Trophoblast cell (in vitro differentiated cells and primary cell): ENCODE results near the gene SF3B3. TPM values are rescaled to one million over a fixed set of nuclear protein-coding genes. Genes with fewer than 3 reads are reported as not detected.
A peak's percentile ranks its signal among the peaks of the same experiment; 100 is the strongest.

Experiments used
- DNase-seq, 2 donors: peaks; one replicate each; pipeline ENCODE4 v3.0.0-alpha.2; 2016
- H2AFZ ChIP-seq: 2 replicates; pipeline ENCODE4 v1.6.1; 2013; ENCODE audit warnings: low read length, moderate library complexity, mild to moderate bottlenecking; ENCODE audit not compliant: insufficient read depth, poor library complexity
- H2AK5ac ChIP-seq: 2 replicates; pipeline ENCODE4 v1.6.1; 2013; ENCODE audit warnings: mild to moderate bottlenecking, low read length
- H2BK120ac ChIP-seq: 2 replicates; pipeline ENCODE4 v1.6.1; 2013; ENCODE audit warnings: low read length, mild to moderate bottlenecking, moderate library complexity; ENCODE audit not compliant: insufficient read depth, poor library complexity
- H2BK12ac ChIP-seq: 2 replicates; pipeline ENCODE4 v1.6.1; 2013; ENCODE audit warnings: mild to moderate bottlenecking, low read length, moderate library complexity
- H2BK5ac ChIP-seq: 2 replicates; pipeline ENCODE4 v1.6.1; 2013; ENCODE audit warnings: low read length, low read depth, moderate library complexity, mild to moderate bottlenecking; ENCODE audit not compliant: poor library complexity
- H3K14ac ChIP-seq: 2 replicates; pipeline ENCODE4 v1.6.1; 2013; ENCODE audit warnings: mild to moderate bottlenecking, low read length
- H3K18ac ChIP-seq: 2 replicates; pipeline ENCODE4 v1.6.1; 2013; ENCODE audit warnings: mild to moderate bottlenecking, low read length
- H3K23ac ChIP-seq: 2 replicates; pipeline ENCODE4 v1.6.1; 2013; ENCODE audit warnings: low read length
- H3K27ac ChIP-seq: 2 replicates; pipeline ENCODE4 v1.5.1; 2013; ENCODE audit warnings: low read depth, mild to moderate bottlenecking, inconsistent platforms, low read length, moderate library complexity
- H3K27me3 ChIP-seq: 2 replicates; pipeline ENCODE4 v1.6.1; 2013; ENCODE audit warnings: inconsistent platforms, mild to moderate bottlenecking, low read length, moderate library complexity; ENCODE audit not compliant: insufficient read depth
- H3K36me3 ChIP-seq, 2 experiments: 1 replicate in 1 of 2; 2 replicates in 1 of 2; pipeline ENCODE4 v1.6.1; 2013; ENCODE audit warnings: low read length in 2 of 2, mild to moderate bottlenecking in 2 of 2, moderate library complexity in 1 of 2; ENCODE audit not compliant: insufficient read depth in 2 of 2, control insufficient read depth in 1 of 2
- H3K4ac ChIP-seq: 2 replicates; pipeline ENCODE4 v1.6.1; 2013; ENCODE audit warnings: low read depth, mild to moderate bottlenecking, low read length, moderate library complexity
- H3K4me1 ChIP-seq, 2 experiments: 1 replicate in 1 of 2; 2 replicates in 1 of 2; pipeline ENCODE4 v1.6.1; 2013; ENCODE audit warnings: low read length in 2 of 2, mild to moderate bottlenecking in 2 of 2, moderate library complexity in 1 of 2; ENCODE audit not compliant: insufficient read depth in 2 of 2, control insufficient read depth in 1 of 2
- H3K4me2 ChIP-seq: 2 replicates; pipeline ENCODE4 v1.6.1; 2013; ENCODE audit warnings: inconsistent platforms, mild to moderate bottlenecking, low read length, moderate library complexity
- H3K4me3 ChIP-seq: 2 replicates; pipeline ENCODE4 v1.5.1; 2013; ENCODE audit warnings: mild to moderate bottlenecking, low read depth, low read length, inconsistent platforms
- H3K79me1 ChIP-seq: one replicate; pipeline ENCODE4 v1.6.1; 2013; ENCODE audit warnings: low read length
- H3K79me2 ChIP-seq: 2 replicates; pipeline ENCODE4 v1.6.1; 2013; ENCODE audit warnings: low read length, mild to moderate bottlenecking; ENCODE audit not compliant: control insufficient read depth, insufficient read depth, poor library complexity
- H3K9ac ChIP-seq: 2 replicates; pipeline ENCODE4 v1.6.1; 2013; ENCODE audit warnings: mild to moderate bottlenecking, low read length
- H3K9me3 ChIP-seq: 2 replicates; pipeline ENCODE4 v1.6.1; 2013; ENCODE audit warnings: low read depth, mild to moderate bottlenecking, control low read depth, inconsistent platforms, low read length; ENCODE audit not compliant: insufficient read depth
- H4K12ac ChIP-seq: 2 replicates; pipeline ENCODE4 v1.6.1; 2013; ENCODE audit warnings: low read depth, mild to moderate bottlenecking, low read length, moderate library complexity
- H4K8ac ChIP-seq: 2 replicates; pipeline ENCODE4 v1.6.1; 2013; ENCODE audit warnings: low read depth, mild to moderate bottlenecking, low read length, moderate library complexity
- H4K91ac ChIP-seq: one replicate; pipeline ENCODE4 v1.6.1; 2013; ENCODE audit warnings: low read depth, mild to moderate bottlenecking, low read length, moderate library complexity
- WGBS: extraction: QIAGEN DNeasy Blood & Tissue Kit; methylation state at CpG from one replicate; pipeline ENCODE4 v1.1.7; 2013; ENCODE audit warnings: missing lambda C conversion rate; ENCODE audit not compliant: insufficient read length, insufficient coverage; ENCODE audit errors: extremely low coverage; 5-methylcytosine and 5-hydroxymethylcytosine counted together
- polyA plus RNA-seq: library from polyadenylated mRNA; stranded (reverse); fragments of 200-250 nt; gene quantifications from 2 replicates; pipeline ENCODE4 v1.2.3, GENCODE V29; 2013

Gene SF3B3
- polyA plus RNA-seq = 99.0 and 104 TPM in 2 replicates

DNA sequence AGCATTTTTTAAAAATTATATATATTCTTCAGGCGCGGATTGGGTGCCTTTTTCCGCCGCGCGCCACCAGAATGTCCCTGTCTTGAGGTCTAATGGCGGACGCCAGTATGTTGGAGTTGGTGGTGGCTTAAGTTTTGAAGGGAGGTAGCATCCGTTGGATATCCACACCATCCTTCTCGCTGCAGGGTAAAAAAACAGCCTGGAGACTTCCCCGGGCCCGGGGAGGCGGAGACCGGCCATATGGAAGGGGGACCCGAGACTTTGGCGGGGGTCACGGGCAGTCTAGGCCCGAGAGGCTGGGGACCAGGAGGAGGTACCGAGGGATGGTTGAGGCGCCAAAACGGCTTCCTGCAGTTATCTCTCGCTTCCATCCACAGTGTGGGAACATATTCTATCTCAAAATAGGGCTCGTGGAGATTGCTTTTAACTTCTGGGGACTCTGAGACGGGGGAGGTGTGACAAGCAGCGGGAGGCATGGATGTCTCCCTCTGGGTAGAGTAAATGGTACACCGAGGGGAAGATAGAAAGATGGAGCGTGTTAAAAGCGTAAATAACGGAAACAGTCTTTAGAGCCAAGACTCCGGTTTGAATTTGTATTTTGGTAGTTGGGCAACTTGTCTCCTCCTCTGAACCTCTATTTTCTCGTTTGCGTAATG is at the start of gene SF3B3:
Gene SF3B3, plus strand, starts transcription at position 74 of the 656 bp plus-strand sequence. CDS start 2,841 bp downstream, outside the sequence.
- Histone ChIP-seq H3K27ac (peak within 1 kb of the TSS; percentile 69), H3K4me1 (peaks cover 3 to 5% of the 10 kb centered on the region in 2 experiments), H3K14ac (peak within 1 kb of the TSS; percentile 63), H2AK5ac (peak within 1 kb of the TSS; percentile 0), H3K36me3 (peaks cover 18% of the 10 kb centered on the region in 2 experiments), H3K79me2 (peaks cover 28% of the 10 kb centered on the region), H3K27me3 (no peaks in the 10 kb centered on the region), H3K9me3 (no peaks in the 10 kb centered on the region), H4K91ac (peak within 1 kb of the TSS; percentile 69), H3K18ac (peak within 1 kb of the TSS; percentile 87), H4K12ac (peak within 1 kb of the TSS; percentile 99), H3K4me3 (peak within 1 kb of the TSS; percentile 99), H2AFZ (peak within 1 kb of the TSS; percentile 96), H2BK5ac (peak within 1 kb of the TSS; percentile 87), H2BK120ac (peak within 1 kb of the TSS; percentile 26), H3K23ac (no peak within 1 kb of the TSS), H3K79me1 (peaks cover 8% of the 10 kb centered on the region), H2BK12ac (no peak within 1 kb of the TSS), H3K9ac (peak within 1 kb of the TSS; percentile 100), H3K4me2 (peak within 1 kb of the TSS; percentile 96), H3K4ac (peak within 1 kb of the TSS; percentile 70), H4K8ac (peak within 1 kb of the TSS; percentile 99)
- peak; percentile 41 to 54 for DNase-seq
- WGBS = no CpG with 5 or more reads among the region's 32 CpGs

GRCh38 chr16:70474320-70475053 is 49.1 kb upstream of the SF3B3 start:
- no peak overlapping the region for H4K12ac ChIP-seq
- H3K4me2 ChIP-seq = no peak overlapping the region
- H2AFZ ChIP-seq = no peak overlapping the region
- no peak overlapping the region for H3K14ac ChIP-seq
- no peak overlapping the region for H3K23ac ChIP-seq
- no peak overlapping the region for H2BK120ac ChIP-seq
- no peak overlapping the region for H3K4me3 ChIP-seq
- H3K4ac ChIP-seq = no peak overlapping the region
- WGBS = no CpG with 5 or more reads among the region's 22 CpGs
- no peaks in the 10 kb centered on the region for H3K27me3 ChIP-seq
- H2BK12ac ChIP-seq = no peak overlapping the region
- no peak for DNase-seq
- no peak overlapping the region for H3K27ac ChIP-seq
- no peaks in the 10 kb centered on the region for H3K79me2 ChIP-seq
- H3K18ac ChIP-seq = no peak overlapping the region
- H3K79me1 ChIP-seq = no peaks in the 10 kb centered on the region
- no peak overlapping the region for H3K9ac ChIP-seq
- peaks cover 13% of the 10 kb centered on the region in 2 experiments for H3K36me3 ChIP-seq
- H2AK5ac ChIP-seq = peak overlapping the region; percentile 16
- no peak overlapping the region for H2BK5ac ChIP-seq
- H3K9me3 ChIP-seq = no peaks in the 10 kb centered on the region
- peaks cover 20 to 24% of the 10 kb centered on the region in 2 experiments for H3K4me1 ChIP-seq
- no peak overlapping the region for H4K8ac ChIP-seq
- peak overlapping the region; percentile 21 for H4K91ac ChIP-seq

GRCh38 chr16:70475054-70475871 is 48.4 kb upstream of the SF3B3 start:
- Histone ChIP-seq H2BK12ac (no peak overlapping the region), H3K4ac (no peak overlapping the region), H4K91ac (peak overlapping the region; percentile 21), H3K27me3 (no peaks in the 10 kb centered on the region), H3K36me3 (peaks cover 21% of the 10 kb centered on the region in 2 experiments), H3K27ac (no peak overlapping the region), H4K8ac (no peak overlapping the region), H3K9me3 (no peaks in the 10 kb centered on the region), H2AK5ac (peak overlapping the region; percentile 15), H3K14ac (no peak overlapping the region), H2BK120ac (no peak overlapping the region), H3K9ac (no peak overlapping the region), H3K4me1 (peaks cover 20 to 24% of the 10 kb centered on the region in 2 experiments), H3K4me2 (no peak overlapping the region), H4K12ac (no peak overlapping the region), H2AFZ (no peak overlapping the region), H3K23ac (no peak overlapping the region), H2BK5ac (no peak overlapping the region), H3K4me3 (no peak overlapping the region), H3K79me1 (no peaks in the 10 kb centered on the region), H3K79me2 (no peaks in the 10 kb centered on the region), H3K18ac (no peak overlapping the region)
- no CpG with 5 or more reads among the region's 24 CpGs for WGBS
- DNase-seq = peak in 1 of 2 donors; percentile 54
